ENCODE data around the gene PRM1.
A peak's percentile ranks its signal among the peaks of the same experiment; 100 is the strongest.

The PRM1 gene

DNA sequence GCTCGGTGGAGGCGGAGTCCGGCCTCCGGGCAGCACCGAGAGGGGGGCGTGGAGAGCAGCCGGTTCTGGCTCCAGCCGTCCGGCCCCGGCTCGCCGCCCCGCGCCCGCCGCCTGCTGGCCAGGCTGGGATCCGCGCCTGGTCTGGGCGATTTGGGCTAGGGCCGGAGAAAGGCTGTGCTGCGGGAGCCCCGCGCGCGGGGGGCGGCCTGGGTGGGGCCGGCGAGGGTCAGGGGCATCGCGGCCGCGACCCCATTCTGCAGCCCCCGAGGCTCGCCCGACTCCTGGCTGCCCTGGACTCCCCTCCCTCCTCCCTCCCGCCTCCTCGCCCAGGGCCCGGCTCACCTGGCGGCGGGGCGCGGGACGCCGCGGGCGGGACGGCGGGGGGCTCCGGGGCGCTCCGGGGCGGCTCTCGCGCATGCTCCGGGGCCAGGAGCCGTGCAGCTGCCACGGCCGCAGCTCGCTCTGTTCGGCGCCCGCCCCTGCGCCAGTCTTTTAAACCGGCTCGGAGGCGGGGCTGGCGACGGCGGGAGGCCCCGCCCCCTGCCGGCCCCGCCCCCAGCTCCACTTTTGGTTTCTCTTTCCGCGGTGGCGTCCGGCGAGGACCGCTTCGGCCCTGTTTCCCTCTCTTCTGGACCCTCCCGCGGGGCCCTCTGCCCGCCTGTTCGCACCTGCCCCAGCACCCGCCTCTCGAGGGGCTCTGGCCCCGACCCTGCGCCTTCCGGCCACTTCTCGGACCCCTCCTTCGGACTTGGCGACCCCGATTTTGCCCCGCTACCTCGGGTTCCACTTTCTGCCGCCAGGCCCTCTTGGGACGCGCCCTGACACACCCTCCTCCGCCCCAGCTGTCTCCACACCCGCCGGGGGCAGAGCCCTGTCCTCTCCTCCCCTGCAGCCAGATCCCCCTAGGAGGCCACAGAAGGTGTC lies 25.1 kb downstream of the PRM1 start, which contains the start of gene SOCS1:
TSS of gene SOCS1 (minus strand) at position 468 of the 924 bp plus-strand sequence. CDS start 726 bp downstream, outside the sequence.
- WGBS, 2 donors (ENCODE audit: extremely low coverage in 2 of 2, insufficient read length in 2 of 2, insufficient replicate concordance in 1 of 2): no CpG with 5 or more reads among the region's 100 CpGs
- H3K14ac ChIP-seq (ENCODE audit: low read length): peak within 1 kb of the TSS; percentile 82
- H3K27me3 ChIP-seq (ENCODE audit: control insufficient read depth in 3 of 3, insufficient read depth in 3 of 3, low read depth in 1 of 3, low read length in 3 of 3): peaks cover 0 to 18% (median 0%) of the 10 kb centered on the region in 3 experiments
- H3K23ac ChIP-seq (ENCODE audit: low read depth, low read length, poor library complexity): peak within 1 kb of the TSS; percentile 97
- peak within 1 kb of the TSS; percentile 82 for H2BK120ac ChIP-seq (ENCODE audit: low read depth, low read length)
- peak within 1 kb of the TSS; percentile 84 for H2BK15ac ChIP-seq (ENCODE audit: low read length)
- H4K8ac ChIP-seq (ENCODE audit: low read depth, low read length): peak within 1 kb of the TSS; percentile 88
- peak; percentile 86 for DNase-seq (ENCODE audit: low spot score)
- H2BK12ac ChIP-seq (ENCODE audit: low read length): peak within 1 kb of the TSS; percentile 60
- peak within 1 kb of the TSS; percentile 95 for H2AFZ ChIP-seq (ENCODE audit: low read length)
- peak within 1 kb of the TSS; percentile 78 to 83 for H3K4me3 ChIP-seq (ENCODE audit: low read length in 2 of 2)
- H3K36me3 ChIP-seq (replicated peaks in 1 of 2; ENCODE audit: control insufficient read depth in 2 of 2, insufficient read depth in 2 of 2, low read length in 2 of 2): peaks cover 0 to 18% of the 10 kb centered on the region in 2 donors
- H3K18ac ChIP-seq (ENCODE audit: low read length): peak within 1 kb of the TSS; percentile 98
- H4K91ac ChIP-seq (ENCODE audit: low read depth, low read length, poor library complexity): no peak within 1 kb of the TSS
- H3K4me1 ChIP-seq (ENCODE audit: control insufficient read depth in 2 of 2, insufficient read depth in 1 of 2, low read depth in 1 of 2, low read length in 2 of 2): peaks cover 7 to 10% of the 10 kb centered on the region in 2 donors
- no peak within 1 kb of the TSS for H3K27ac ChIP-seq (replicated peaks; ENCODE audit: low read length)
- H3K4ac ChIP-seq (ENCODE audit: low read length): no peak within 1 kb of the TSS
- H2AK5ac ChIP-seq (ENCODE audit: low read depth, low read length): peak within 1 kb of the TSS; percentile 53
- H2BK5ac ChIP-seq (ENCODE audit: low read length): peak within 1 kb of the TSS; percentile 60
- peak within 1 kb of the TSS; percentile 95 for H3K4me2 ChIP-seq (ENCODE audit: insufficient read depth, low read length, poor library complexity, severe bottlenecking)
- H3K9me3 ChIP-seq (replicated peaks in 1 of 2; ENCODE audit: control insufficient read depth in 2 of 2, insufficient read depth in 1 of 2, low read depth in 1 of 2, low read length in 2 of 2): no peaks in the 10 kb centered on the region
- peak within 1 kb of the TSS; percentile 85 for H3K9ac ChIP-seq (ENCODE audit: low read depth, low read length, poor library complexity)
- no peaks in the 10 kb centered on the region for H3K79me1 ChIP-seq (ENCODE audit: low read depth, low read length)

DNA sequence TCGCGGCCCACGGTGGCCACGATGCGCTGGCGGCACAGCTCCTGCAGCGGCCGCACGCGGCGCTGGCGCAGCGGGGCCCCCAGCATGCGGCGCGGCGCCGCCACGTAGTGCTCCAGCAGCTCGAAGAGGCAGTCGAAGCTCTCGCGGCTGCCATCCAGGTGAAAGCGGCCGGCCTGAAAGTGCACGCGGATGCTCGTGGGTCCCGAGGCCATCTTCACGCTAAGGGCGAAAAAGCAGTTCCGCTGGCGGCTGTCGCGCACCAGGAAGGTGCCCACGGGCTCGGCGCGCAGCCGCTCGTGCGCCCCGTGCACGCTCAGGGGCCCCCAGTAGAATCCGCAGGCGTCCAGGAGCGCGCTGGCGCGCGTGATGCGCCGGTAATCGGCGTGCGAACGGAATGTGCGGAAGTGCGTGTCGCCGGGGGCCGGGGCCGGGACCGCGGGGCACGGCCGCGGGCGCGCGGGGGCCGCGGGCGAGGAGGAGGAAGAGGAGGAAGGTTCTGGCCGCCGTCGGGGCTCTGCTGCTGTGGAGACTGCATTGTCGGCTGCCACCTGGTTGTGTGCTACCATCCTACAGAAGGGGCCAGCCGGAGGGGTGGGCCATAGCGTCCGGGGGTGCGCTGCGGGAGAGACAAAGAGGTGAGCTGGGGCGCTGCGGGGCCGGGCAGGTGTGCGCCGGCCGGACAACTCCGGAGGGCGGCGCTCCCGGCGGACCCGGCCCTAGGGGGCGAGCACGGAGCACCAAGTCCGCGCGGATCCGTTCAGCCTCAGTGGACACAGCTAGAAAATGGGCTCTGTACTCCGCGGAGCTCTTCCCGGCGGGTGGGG lies 26.0 kb downstream of the PRM1 start:
- Histone ChIP-seq H4K91ac (ENCODE audit: low read depth, low read length, poor library complexity) (no peak overlapping the region), H3K9ac (ENCODE audit: low read depth, low read length, poor library complexity) (peak overlapping the region; percentile 85), H2BK15ac (ENCODE audit: low read length) (peak overlapping the region; percentile 84), H3K23ac (ENCODE audit: low read depth, low read length, poor library complexity) (peak overlapping the region; percentile 97), H3K9me3 (replicated peaks in 1 of 2; ENCODE audit: control insufficient read depth in 2 of 2, insufficient read depth in 1 of 2, low read depth in 1 of 2, low read length in 2 of 2) (no peaks in the 10 kb centered on the region), H3K27me3 (ENCODE audit: control insufficient read depth in 3 of 3, insufficient read depth in 3 of 3, low read depth in 1 of 3, low read length in 3 of 3) (peaks cover 0 to 18% (median 0%) of the 10 kb centered on the region in 3 experiments), H2BK12ac (ENCODE audit: low read length) (peak overlapping the region; percentile 60), H3K14ac (ENCODE audit: low read length) (peak overlapping the region; percentile 82), H3K4me2 (ENCODE audit: insufficient read depth, low read length, poor library complexity, severe bottlenecking) (peak overlapping the region; percentile 95), H3K4me3 (ENCODE audit: low read length in 2 of 2) (peak overlapping the region; percentile 78 to 83), H2AFZ (ENCODE audit: low read length) (peak overlapping the region; percentile 95), H3K36me3 (replicated peaks in 1 of 2; ENCODE audit: control insufficient read depth in 2 of 2, insufficient read depth in 2 of 2, low read length in 2 of 2) (peaks cover 0 to 18% of the 10 kb centered on the region in 2 donors), H2BK5ac (ENCODE audit: low read length) (peak overlapping the region; percentile 49), H4K8ac (ENCODE audit: low read depth, low read length) (peak overlapping the region; percentile 88), H3K27ac (replicated peaks; ENCODE audit: low read length) (no peak overlapping the region), H2BK120ac (ENCODE audit: low read depth, low read length) (peak overlapping the region; percentile 79), H3K18ac (ENCODE audit: low read length) (peak overlapping the region; percentile 96), H3K4ac (ENCODE audit: low read length) (no peak overlapping the region), H2AK5ac (ENCODE audit: low read depth, low read length) (peak overlapping the region; percentile 53), H3K4me1 (ENCODE audit: control insufficient read depth in 2 of 2, insufficient read depth in 1 of 2, low read depth in 1 of 2, low read length in 2 of 2) (peaks cover 7 to 8% of the 10 kb centered on the region in 2 donors), H3K79me1 (ENCODE audit: low read depth, low read length) (no peaks in the 10 kb centered on the region)
- peak; percentile 42 for DNase-seq (ENCODE audit: low spot score)
- no CpG with 5 or more reads among the region's 105 CpGs for WGBS, 2 donors (ENCODE audit: extremely low coverage in 2 of 2, insufficient read length in 2 of 2, insufficient replicate concordance in 1 of 2)

DNA sequence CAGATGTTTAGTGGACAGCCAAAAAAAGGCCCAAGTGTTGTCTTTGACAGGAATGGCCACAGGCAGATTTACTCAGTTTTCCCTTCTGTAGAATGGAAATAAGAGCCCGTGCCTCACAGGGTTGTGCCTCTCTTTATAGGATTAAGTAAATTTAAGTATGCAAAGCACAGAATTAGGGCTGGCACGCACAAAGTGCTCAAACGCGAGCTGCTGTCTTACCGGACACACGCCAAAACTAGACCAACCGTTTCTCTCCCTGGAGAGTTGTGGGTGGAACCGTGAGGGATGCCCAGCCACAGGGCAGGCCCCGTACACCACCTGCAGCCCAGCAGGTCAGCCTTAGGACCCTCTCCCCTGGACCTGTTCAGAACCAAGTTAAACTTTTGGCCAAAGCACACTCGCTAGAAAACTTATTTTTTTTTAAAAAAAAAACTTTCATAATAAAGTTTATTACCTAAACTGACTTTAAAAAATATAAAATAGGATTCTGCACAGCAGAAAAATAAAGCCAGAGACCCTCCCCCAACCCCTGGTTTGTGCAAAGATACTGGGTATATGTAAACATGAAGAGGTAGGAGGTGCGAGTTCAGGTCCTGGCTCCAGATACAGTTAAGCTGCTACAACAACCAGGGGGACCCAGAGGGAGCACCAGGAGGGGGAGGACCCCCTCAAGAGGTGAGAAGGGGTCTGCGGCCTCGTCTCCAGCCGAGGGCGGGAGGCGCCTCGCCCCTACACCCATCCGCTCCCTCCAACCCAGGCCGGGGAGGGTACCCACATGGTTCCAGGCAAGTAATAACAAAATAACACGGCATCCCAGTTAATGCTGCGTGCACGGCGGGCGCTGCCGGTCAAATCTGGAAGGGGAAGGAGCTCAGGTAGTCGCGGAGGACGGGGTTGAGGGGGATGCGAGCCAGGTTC lies 26.9 kb downstream of the PRM1 start:
- H2AFZ ChIP-seq (ENCODE audit: low read length): peak overlapping the region; percentile 95
- peak overlapping the region; percentile 53 for H2AK5ac ChIP-seq (ENCODE audit: low read depth, low read length)
- H3K36me3 ChIP-seq (replicated peaks in 1 of 2; ENCODE audit: control insufficient read depth in 2 of 2, insufficient read depth in 2 of 2, low read length in 2 of 2): peaks cover 0 to 18% of the 10 kb centered on the region in 2 donors
- H2BK5ac ChIP-seq (ENCODE audit: low read length): peak overlapping the region; percentile 49
- peaks cover 0 to 18% (median 0%) of the 10 kb centered on the region in 3 experiments for H3K27me3 ChIP-seq (ENCODE audit: control insufficient read depth in 3 of 3, insufficient read depth in 3 of 3, low read depth in 1 of 3, low read length in 3 of 3)
- no peak overlapping the region for H4K8ac ChIP-seq (ENCODE audit: low read depth, low read length)
- DNase-seq (ENCODE audit: low spot score): no peak
- peak overlapping the region; percentile 74 for H3K9ac ChIP-seq (ENCODE audit: low read depth, low read length, poor library complexity)
- H3K4me2 ChIP-seq (ENCODE audit: insufficient read depth, low read length, poor library complexity, severe bottlenecking): peak overlapping the region; percentile 95
- peak overlapping the region; percentile 96 for H3K18ac ChIP-seq (ENCODE audit: low read length)
- H3K4me1 ChIP-seq (ENCODE audit: control insufficient read depth in 2 of 2, insufficient read depth in 1 of 2, low read depth in 1 of 2, low read length in 2 of 2): peaks cover 7 to 8% of the 10 kb centered on the region in 2 donors
- H3K27ac ChIP-seq (replicated peaks; ENCODE audit: low read length): no peak overlapping the region
- H3K14ac ChIP-seq (ENCODE audit: low read length): peak overlapping the region; percentile 82
- no CpG with 5 or more reads among the region's 29 CpGs for WGBS, 2 donors (ENCODE audit: extremely low coverage in 2 of 2, insufficient read length in 2 of 2, insufficient replicate concordance in 1 of 2)
- H3K23ac ChIP-seq (ENCODE audit: low read depth, low read length, poor library complexity): peak overlapping the region; percentile 97
- H2BK12ac ChIP-seq (ENCODE audit: low read length): no peak overlapping the region
- H2BK15ac ChIP-seq (ENCODE audit: low read length): peak overlapping the region; percentile 84
- peak overlapping the region; percentile 78 to 83 for H3K4me3 ChIP-seq (ENCODE audit: low read length in 2 of 2)
- H3K79me1 ChIP-seq (ENCODE audit: low read depth, low read length): no peaks in the 10 kb centered on the region
- peak overlapping the region; percentile 79 for H2BK120ac ChIP-seq (ENCODE audit: low read depth, low read length)
- H4K91ac ChIP-seq (ENCODE audit: low read depth, low read length, poor library complexity): no peak overlapping the region
- H3K9me3 ChIP-seq (replicated peaks in 1 of 2; ENCODE audit: control insufficient read depth in 2 of 2, insufficient read depth in 1 of 2, low read depth in 1 of 2, low read length in 2 of 2): no peaks in the 10 kb centered on the region
- H3K4ac ChIP-seq (ENCODE audit: low read length): no peak overlapping the region

Data from neuronal stem cell (in vitro differentiated cells).